Dermis blood vessel endothelial cell (primary cell): ENCODE results near the gene ZNF326. TPM values are rescaled to one million over a fixed set of nuclear protein-coding genes. Genes with fewer than 3 reads are reported as not detected.
"Not testable (repeated sequence)": the region's sequence is repeated elsewhere in the genome, so short reads cannot be mapped to it uniquely, and the experiment has no call there.

Source experiments
- DNase-seq: peaks from one replicate; pipeline ENCODE4 v3.0.0; 2010
- total RNA-seq: library from RNA; depleted of rRNA; stranded (reverse); fragments of >200 nt; gene quantifications from 2 replicates; pipeline ENCODE4 v1.2.3, GENCODE V29; 2014

The ZNF326 gene
- total RNA-seq, 1 donor from 2014 or later, result 9.9 TPM

DNA sequence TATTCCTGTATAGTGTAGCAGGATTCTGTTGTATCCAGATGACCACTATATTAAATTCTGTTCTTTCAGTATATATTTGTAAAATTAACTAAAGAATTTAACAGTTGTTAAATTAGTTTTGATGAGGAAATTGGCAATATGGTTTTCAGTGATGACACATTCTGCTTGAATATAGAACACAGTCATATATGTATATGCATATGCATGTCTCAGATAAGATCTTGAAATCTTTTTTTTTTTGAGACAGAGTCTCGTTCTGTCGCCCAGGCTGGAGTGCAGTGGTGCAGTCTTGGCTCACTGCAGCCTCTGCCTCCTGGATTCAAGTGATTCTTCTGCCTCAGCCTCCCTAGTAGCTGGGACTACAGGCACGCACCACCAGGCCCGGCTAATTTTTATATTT, 2.2 kb downstream of the ZNF326 start:
- not testable (repeated sequence) for DNase-seq

DNA sequence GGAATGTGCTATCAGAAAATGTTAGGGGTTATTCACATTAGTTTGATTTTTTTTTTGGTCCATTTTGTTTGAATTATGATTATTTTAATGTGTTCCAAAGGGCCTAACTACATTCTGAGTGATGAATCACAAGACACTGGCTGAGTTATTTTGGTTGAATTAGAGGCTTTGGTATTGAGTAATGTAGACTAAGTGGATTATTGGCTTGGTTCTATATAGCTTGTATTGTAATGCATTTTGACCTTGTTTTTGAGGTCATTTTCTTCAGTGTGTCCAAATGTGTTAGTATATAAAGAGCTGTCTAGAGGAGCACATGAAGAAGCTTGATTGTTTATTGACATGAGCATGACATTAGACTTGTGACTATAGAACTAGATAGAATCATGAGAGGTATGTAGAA, 3.4 kb downstream of the ZNF326 start:
- no peak for DNase-seq

DNA sequence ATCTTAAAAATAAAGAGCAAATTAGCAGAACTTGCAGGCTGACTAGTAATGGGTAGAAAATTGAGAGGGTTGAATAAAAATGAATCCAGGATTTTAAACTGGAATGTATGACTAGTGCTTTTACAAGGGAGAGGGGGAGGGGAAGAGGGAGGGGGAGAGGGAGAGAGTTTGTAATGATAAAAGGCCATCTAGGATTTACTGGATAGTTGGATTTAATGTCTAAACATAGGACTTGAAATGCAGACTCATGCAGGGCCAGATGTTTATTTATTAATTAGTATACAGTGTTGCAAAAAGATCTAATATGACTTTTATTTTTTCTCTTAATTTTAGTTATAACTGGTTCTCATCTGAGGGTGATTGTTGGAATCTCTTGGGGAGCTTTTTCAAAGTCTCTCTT, 4.3 kb downstream of the ZNF326 start:
- no peak for DNase-seq

- no peak for DNase-seq
These were observed 4.7 kb downstream of the ZNF326 start for GRCh38 chr1:89999628-90000027.

GRCh38 chr1:90000934-90001676, 6.2 kb downstream of the ZNF326 start:
- no peak for DNase-seq

DNA sequence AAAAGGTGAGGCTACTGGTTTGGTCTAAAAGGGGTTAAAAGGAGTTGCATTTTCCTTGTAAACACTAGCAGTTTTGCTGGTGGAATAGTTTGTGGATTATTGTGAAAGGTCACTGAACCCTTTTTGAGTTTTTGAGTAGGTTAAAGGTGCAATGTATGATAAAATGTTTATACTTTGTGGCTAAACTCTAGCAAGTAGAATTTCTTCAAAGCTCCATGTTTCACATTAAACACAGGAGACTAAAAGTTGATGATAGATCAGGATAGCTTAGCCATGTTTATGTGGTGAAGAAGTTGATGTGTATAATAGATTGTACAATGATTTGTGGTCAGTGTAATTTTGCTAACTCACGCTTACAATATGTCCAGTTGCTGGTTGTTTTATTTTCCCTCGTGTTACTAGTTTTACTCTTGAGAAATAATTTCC, 13.1 kb downstream of the ZNF326 start:
- no peak for DNase-seq

DNA sequence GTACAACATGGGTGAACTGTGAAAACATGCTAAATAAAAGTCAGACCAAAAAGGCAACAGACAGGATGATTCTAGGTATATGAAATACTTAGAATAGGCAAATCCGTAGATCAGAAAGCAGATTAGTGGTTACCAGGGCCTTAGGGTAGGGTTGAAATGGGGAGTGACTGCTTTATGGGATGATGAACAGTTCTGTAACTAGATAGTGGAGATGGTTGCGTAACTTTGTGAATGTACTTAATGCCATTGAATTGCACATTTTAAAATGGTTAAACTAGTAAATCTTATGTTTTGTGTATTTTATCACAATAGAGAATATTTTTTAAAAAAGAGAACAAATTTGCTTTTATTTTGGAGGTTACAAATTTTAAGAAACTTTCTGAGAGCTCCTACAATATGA, 17.4 kb downstream of the ZNF326 start:
- no peak for DNase-seq

DNA sequence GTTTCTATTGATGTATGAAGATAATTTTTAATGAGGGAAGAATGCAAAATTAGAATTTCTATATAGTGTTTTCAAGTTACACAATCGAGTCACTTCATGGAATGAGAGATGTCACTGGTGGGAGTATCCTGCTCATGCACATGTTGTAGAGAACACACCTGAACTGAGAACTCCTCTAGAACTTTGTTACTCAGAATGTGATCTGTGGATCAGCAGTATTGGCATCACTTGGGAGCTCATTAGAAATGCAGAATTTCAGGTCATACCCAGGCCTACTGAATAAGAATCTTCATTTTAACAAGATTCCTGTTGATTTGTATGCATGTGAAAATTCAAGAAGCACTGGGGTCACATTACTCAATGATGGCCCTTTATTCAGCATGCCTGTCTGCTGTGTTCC, 28.8 kb downstream of the ZNF326 start:
- no peak for DNase-seq

- no peak for DNase-seq
These were observed 32.4 kb downstream of the ZNF326 start for GRCh38 chr1:90027281-90027680.

DNA sequence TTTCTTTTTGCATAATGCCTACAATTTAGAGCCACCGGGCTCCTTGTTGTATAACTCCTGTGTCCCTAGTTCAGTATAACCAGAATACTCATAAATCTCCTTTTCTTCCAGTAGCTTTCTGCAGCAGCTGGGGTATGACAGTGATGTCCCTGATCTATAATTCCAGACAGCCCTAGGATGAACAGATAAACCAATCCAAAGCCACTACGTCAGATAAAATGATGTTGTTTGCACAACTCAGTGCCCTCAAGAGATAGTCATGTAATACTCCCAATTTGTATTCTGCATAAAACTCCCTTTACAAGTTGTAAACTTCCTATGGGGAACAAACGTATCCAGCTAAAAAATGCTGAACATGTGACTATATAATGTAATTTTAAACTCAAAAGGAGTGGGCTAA, 44.7 kb downstream of the ZNF326 start:
- no peak for DNase-seq

GRCh38 chr1:90043586-90043985, 48.7 kb downstream of the ZNF326 start:
- no peak for DNase-seq

- no peak for DNase-seq
These were observed 49.4 kb downstream of the ZNF326 start for GRCh38 chr1:90044346-90044745.

DNA sequence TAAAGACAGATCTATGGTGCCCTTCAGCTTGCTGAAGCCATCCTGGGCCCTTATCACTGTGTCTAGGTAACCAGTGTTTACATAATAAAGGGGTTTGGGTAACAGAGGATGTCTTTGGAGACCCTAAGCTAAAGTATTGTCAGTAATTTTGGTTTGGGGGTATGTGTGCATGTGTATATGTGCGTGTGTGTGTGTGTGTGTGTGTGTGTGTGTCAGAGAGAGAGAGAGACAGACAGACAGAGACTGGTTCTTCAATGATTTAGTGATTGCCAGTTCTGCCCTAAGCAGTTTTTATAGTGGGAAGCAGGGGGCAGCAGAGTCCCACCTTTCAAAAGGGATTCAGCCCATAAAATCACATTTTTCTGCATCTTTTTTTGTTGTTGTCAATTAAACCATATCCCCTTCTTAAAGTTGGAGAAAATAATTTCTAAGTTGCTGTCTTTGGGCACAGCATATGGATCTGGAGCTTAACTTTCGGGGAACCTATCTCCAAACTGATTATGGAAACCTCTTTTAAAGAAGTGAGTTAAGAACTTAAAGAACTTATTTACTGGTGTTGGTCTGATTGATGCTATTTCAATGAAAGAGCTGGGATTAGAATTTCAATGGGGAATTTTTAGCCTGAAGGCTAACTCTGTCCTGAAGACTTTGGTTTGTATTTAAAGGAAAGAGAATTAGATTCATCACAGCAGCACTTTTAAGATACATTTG, 51.1 kb downstream of the ZNF326 start:
- DNase-seq, result peak; percentile 50

DNA sequence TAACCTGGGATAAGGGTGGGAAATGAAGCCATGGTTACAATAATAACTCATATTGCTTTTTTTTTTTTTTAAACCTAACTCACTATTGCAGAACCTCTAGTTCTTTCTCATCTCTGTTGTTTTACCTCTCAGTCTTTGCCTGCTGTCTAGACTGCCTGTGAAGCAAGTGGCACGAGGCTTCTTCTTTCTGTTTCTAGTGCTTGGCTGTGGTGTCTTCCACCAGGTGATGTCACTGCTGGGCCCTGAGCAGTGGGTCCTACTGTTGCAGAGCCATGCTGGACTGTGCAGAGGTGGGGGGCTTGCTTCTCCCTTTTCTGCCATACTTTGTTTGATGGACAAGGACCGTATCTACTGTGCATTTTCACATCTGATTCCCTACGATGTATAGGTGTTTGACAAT, 51.7 kb downstream of the ZNF326 start:
- no peak for DNase-seq

DNA sequence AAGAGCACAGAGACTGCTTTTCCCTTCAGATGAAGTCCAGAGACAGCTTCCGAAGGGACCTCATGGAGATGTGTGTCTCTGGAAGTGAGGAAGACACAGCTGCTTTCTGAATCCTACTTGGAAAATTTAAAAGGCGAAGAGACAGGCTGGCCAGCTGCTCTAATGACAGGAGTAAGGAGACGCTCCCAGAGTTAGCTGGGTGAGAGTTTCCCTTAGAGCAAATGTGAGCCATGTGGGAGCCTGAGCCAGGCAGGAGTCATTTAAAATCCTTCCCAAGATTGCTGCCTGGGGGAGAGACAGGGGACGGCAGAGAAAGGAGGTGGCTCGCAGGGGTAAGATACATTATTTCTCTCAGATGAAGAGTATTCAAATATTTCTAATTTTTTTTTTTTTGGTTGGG, 53.1 kb downstream of the ZNF326 start:
- DNase-seq, result no peak

- DNase-seq, result not testable (repeated sequence)
These were observed 68.1 kb downstream of the ZNF326 start for GRCh38 chr1:90062700-90063643.

DNA sequence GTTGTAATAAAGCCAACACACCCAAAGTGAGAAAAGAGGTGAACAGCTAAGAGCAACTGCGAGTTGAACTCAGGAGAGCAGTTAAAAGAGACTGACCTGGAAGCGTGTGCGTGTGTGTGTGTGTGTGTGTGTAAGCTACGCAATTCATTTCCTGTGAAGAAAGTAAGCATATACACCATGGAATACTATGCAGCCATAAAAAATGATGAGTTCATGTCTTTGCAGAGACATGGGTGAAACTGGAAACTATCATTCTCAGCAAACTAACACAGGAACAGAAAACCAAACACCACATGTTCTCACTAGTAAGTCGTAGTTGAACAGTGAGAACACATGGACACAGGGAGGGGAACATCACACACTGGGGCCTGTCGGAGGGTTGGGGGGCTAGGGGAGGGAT, 69.2 kb downstream of the ZNF326 start:
- DNase-seq, result not testable (repeated sequence)

DNA sequence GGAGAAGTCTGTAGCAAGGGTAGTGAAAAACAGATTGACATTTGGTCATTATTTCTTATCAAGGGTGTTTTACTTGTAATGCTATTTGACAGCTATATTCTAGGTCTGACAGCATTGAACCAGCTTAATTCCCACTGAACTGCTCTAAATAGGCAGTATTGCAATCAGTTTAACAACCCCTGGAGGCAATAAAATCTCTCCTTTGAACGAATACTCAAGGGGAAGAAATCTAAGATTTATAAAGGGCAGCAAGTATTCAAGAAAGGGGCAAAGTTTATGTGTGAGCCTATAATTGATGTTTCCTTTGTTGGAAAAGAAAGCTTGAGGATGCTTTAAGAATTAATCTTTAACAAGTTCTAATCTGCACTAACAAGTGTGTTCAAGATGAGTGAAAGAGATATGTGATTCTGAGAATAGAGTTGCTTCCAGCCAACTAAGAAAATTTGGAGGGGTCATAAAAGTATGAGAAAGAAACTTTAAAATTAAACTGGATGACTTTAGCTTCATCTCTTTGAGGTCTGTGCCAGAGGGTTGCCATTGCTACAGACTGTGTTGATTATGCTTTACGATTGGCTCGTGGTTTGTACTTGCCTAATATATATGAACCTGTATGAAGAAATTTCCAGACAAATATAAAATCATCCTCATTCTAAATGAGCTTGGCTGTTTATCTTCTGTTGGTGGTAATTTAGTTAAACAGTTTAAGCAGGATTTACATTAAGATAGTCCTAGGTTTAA, 72.5 kb downstream of the ZNF326 start:
- DNase-seq, result no peak

- DNase-seq, result no peak
These were observed 73.8 kb downstream of the ZNF326 start for GRCh38 chr1:90068611-90069280.

DNA sequence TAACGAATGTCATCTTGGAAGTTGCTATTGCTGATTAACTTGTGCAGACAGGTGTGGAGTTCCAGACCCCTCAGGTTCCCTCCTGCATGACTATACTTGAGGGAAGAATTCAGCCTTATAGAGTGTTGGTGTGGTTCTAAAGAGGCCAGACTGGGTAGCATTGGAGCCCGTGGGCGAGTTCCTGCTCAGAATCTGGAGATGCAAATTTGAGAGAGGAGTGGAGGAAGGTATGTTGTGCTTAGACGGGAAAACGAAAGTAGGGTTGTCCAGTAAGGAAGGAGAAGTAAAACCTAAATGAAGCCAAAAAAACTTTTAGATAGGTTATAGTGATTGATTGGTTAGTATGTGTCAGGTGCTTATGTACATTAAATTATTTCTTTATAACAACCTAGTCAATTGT, 79.2 kb downstream of the ZNF326 start:
- DNase-seq, result no peak

DNA sequence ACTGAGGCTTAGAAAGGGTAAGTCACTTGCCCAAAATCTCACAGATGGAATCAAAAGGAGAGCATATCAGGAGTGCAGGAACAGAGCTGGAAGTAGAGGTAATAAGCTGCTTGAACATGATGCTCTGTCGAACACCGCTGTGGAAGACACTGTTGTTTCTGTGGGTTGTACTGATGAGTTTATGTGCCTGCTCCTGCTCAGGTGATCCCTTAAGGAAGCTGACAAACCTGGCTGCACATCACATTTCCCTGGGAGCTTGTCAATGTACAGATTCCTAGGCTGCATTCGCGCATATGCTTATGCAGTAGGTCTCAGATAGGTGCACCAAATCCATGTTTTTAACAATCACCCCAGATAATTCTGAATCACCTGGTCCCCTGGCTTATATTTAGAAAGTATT, 79.7 kb downstream of the ZNF326 start:
- DNase-seq, result no peak

DNA sequence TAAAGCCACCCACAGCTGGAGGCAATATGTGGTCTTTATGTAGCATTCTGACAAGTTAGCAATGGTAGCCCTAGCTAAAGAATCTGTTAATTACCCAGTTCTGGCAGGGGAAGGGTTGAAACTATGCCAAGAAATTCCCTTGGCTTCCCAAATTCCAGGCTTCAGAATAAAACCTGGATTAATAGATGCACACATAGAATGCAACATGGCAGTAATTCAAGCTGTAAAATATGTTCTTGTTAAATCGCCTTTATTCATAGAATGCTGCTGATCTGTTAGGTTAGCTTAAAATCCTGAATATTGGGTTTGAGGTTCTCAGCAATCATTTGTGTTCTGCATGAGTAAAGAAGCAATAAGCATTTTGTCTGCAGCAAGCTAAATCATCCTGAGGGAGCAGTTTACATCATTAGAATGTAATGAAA, 80.1 kb downstream of the ZNF326 start:
- no peak for DNase-seq
